T-helper 2 cell treated with Interferon-gamma antibody and Interleukin-4, amounts not matched to agents 100 ng/mL and 5 ng/mL, for 36 hours (primary cell): ENCODE data around the gene MROH8. TPM values are rescaled to one million over a fixed set of nuclear protein-coding genes. Genes with fewer than 3 reads are reported as not detected.
"Not testable (repeated sequence)": the region's sequence is repeated elsewhere in the genome, so short reads cannot be mapped to it uniquely, and the experiment has no call there.

ENCODE experiments used
- intact Hi-C: fragments of 100-400 bp; cut with micrococcal nuclease; formaldehyde crosslinking; loops from one replicate; pipeline ENCODE4 v1.15.1; 2023
- total RNA-seq: library from RNA; stranded (reverse); gene quantifications from 2 replicates; pipeline ENCODE4 v1.2.3, GENCODE V29; 2022

MROH8 gene
- total RNA-seq, 1 donor from 2014 or later = 1.6 TPM

DNA sequence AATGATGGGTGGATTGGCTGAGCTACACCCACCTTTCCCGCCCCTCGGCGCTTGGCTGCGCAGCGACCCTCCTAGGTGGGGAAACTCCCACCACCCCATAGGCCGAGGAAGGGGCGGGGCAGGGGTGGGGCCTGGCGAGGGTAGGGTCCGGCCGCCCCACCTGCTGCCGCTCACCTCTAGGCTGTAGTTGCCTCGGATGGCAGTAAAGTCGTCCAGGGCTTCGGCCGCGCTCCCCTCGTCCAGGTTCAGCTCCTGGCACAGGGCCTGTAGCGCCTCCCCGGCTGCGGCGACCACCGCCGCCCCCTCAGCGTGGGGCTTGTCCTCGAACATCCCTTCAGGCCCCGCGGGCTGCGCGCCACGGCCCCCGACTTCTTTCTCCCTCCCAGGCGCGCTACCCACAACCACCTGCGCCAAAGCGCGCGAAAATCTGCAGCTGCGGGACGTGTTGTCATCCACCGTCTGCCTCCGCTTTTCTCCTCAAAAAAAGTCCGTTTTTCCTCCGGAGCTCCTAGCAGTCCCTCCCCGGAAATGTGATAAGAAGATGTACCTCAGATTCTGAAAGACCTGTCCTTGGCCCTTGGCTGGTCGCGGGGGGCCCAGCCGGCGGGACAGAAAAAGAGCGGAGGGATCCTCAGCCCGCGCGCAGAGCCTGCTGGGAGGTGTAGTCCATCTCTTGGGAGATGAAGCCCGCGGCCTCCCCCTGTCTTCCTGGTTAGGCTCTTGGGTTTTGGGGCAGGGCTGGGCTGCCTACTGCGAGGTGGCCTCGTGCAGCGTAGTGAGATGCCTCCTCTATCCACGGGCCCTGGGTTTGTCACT, 83.5 kb downstream of the MROH8 start, which contains the start of gene RBL1:
TSS of gene RBL1 (minus strand) at position 399 of the 816 bp plus-strand sequence. CDS start at position 330, 69 bp downstream.
- intact Hi-C loops = loop anchor here (1.0 to 10.0 kb wide), 5 partner anchors 53 to 634 kb away; partner anchors contain the start of genes MROH8 and RPN2

DNA sequence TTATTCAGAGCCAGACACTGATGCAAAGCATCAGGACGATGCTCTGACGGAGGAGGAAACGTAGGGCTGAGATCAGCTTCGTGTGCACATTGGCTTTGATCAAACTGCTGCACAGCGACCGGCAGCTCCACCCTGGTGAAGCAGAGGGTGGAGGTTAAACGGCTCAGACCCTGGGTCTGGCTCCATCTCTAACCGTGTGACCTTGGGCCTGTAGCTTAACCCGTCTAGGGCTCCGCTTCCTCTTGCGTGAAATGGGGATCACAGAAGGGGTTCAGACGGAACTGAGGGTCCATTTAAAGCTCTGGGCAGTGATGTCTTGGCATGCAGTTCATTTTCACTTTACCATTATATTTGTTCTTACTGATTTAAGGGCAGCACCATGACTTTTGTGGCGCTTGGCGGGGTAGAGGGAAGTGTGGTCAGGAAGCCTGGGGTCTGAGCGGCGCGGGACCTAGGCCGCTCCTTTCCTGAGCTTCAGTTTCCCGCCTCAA, 84.2 kb downstream of the MROH8 start:
- intact Hi-C loops = loop anchor here (1.0 to 10.0 kb wide), 5 partner anchors 52 to 633 kb away; partner anchors contain the start of genes MROH8 and RPN2

DNA sequence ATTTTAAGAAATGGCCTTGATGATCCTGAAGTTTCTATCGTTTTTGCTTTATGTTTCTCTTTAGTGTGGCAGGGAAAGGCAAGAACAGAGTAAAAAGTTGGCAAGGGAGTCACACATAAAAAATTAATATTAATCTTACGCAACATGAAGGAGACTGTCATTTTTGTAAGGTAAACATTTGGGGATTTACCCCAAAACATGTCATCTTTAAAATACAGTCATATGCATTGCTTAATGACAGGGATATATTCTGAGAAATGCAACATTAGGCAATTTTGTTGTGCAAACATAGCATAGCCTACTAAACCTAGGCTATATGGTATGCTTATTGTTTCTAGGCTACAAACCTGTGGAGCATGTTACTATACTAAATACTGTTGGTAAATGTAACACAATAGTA, 88.9 kb downstream of the MROH8 start:
- intact Hi-C loops = loop anchor here (10.0 kb wide), 1 partner anchor 146 kb away; no protein-coding TSS in a partner anchor

DNA sequence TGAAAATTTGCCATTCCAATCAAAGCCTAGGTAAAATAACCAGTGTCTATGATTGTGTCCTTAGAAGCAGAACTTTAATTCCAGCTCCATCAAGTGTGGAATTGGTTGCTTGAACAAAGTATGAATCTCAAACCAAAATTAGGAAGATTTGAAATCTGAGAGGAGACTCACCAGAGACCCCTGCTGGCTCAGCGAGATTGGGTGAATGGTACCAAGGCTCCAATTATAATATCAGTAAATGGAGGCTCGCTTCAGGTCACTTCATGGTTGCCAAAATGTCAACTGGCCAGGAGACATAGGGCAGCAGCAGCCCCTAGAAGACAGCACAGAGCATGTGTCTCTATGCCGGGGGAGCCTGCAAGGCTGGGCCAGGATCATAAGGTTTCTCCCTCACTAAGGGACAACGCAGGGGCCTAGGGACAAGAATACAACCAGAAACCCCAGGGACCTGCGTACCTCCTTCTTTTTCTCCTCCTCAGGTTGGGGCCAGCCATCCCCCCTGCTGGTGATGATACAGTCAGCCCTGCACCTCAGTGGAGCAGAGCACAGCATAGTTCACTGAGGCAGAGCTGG, 97.5 kb downstream of the MROH8 start:
- intact Hi-C loops = loop anchor here (2.0 kb wide), 1 partner anchor 73 kb away; no protein-coding TSS in a partner anchor

DNA sequence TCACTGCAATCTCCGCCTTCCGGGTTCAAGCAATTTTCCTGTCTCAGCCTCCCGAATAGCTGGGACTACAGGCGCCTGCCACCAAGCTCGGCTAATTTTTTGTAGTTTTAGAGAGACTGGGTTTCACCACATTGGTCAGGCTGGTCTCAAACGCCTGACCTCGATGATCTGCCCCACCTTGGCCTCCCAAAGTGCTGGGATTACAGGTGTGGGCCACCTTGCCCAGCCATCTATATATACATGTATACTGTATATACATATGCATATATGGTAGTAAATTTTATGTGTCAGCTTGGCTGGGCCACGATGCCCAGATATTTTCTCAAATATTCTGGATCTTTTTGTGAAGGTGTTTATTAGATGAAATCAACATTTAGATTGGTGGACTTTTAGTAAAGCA, 102.3 kb downstream of the MROH8 start:
- intact Hi-C loops = no loop called here

DNA sequence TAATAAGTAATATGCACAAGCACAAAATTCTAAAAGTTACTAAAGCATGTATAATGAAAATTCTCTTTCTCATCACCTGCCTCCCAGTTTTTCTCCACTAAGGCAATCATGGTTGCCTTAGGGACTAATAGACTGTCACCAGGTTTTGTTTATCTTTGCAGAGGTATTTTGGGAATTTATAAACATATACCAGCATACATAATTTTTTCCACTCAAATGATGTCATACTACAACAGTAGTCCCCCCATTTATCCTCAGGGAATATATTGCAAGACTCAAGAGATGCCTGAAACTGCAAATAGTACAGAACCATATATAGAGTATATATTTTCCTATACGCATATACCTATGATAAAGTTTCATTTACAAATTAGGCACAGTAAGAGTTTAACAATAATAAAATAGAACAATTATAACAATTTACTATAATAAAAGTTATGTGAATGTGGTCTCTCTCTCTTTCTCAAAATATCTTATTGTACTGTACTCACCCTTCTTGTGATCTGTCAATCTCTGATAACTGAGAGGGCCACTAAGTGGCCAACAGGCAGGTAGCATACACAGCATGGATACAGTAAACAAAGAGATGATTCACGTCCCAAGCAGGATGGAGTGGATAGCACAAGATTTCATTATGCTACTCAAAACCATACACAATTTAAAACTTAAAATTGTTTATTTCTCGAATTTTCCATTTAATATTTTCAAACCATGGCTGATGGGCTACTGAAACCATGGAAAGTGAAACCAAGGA, 103.2 kb downstream of the MROH8 start:
- intact Hi-C loops = no loop called here

DNA sequence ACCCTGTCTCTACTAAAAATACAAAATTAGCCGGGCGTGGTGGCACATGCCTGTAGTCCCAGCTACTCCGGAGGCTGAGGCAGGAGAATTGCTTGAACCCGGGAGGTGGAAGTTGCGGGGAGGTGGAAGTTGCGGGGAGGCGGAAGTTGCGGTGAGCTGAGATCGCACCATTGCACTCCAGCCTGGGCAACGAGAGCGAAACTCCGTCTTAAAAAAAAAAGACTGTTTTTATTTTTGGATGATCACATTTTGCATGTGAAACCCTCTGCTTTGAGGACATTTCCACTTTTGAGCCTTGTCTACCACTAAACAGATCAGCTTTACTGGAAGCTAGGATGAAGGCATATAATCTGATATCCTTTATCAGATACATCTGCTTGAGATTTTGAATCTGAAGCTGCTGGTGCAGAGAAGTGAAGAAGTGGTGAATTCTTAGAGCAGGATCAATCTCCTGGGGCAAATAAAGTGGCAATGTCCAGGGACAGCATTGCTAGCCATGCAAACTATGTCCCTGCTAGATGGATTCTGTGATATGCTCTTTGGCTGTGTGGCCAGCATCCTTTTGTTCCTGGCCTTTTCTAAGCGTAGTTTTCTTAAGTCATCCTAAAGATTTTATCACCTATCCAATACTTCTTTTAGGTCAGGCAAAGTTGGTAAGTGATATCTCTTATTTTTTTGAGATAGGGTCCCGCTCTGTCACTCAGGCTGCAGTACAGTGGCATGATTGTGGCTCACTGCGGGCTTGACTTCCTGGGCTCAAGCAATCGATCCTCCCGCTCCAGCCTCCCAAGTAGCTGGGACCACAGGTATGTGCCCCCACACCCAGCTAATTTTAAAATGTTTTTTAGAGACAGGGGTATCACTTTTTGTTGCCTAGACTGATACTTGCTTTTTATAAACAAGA, 106.8 kb downstream of the MROH8 start:
- intact Hi-C loops = no loop called here

DNA sequence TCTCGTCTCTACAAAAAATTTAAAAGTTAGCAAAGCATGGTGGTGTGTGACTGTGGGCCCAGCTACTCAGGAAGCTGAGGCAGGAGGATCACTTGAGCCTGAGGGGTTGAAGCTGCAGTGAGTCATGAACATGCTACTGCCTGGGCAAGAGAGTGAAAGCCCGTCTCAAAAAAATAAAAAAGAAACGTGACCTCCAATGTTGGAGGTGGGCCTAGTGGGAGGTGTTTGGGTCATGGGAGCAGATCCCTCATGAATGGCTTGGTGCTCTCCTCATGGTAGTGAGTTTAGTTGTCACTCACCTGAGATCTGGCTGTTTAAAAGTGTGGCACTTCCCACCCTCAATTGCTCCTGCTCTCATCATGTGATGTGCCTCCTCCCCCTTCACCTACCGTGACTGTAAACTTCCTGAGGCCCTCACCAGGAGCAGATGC, 107.9 kb downstream of the MROH8 start:
- intact Hi-C loops = no loop called here

DNA sequence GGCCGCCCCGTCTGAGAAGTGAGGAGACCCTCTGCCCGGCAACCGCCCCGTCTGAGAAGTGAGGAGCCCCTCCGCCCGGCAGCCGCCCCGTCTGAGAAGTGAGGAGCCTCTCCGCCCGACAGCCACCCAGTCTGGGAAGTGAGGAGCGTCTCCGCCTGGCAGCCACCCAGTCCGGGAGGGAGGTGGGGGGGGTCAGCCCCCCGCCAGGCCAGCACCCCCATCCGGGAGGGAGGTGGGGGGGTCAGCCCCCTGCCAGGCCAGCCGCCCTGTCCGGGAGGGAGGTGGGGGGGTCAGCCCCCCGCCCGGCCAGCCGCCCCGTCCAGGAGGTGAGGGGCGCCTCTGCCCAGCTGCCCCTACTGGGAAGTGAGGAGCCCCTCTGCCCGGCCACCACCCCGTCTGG, 109.8 kb downstream of the MROH8 start:
- intact Hi-C loops = not testable (repeated sequence)

DNA sequence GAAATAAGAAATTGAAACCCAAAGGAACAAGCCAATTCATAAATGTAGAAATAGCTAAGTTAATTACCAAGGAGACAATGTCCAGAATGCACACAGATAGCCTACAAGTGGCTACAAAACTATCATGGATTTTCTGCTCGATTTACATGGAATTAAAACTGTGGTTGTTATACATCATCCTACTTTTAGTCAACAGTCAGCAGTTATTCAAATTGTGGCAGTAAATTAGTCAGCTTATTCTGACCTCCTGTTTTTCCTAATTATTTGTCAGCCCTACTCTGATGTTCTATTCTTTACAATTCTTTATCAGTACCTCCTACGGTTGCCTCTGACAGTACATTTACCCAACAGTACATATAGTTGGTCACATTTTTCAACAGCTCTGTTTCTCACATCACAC, 113.2 kb downstream of the MROH8 start:
- intact Hi-C loops = no loop called here

DNA sequence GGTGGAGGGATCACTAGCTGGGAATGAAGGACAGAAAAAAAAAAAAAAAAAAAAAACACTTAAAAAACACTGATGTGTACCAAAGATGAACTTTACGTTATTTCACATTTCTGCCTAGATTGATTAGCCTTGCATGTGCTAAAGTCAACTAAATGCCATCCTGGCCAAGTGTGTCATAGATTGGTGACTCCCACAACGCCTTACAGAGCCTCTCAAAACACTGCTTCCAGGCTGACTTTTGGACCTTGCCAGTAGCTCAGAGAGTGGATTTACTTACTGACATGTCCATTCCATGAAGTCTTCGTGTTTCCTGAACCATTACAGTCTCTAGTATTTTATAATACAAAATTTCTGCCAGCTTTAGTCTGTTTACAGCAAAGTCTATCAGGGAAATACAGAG, 124.1 kb downstream of the MROH8 start:
- intact Hi-C loops = no loop called here

DNA sequence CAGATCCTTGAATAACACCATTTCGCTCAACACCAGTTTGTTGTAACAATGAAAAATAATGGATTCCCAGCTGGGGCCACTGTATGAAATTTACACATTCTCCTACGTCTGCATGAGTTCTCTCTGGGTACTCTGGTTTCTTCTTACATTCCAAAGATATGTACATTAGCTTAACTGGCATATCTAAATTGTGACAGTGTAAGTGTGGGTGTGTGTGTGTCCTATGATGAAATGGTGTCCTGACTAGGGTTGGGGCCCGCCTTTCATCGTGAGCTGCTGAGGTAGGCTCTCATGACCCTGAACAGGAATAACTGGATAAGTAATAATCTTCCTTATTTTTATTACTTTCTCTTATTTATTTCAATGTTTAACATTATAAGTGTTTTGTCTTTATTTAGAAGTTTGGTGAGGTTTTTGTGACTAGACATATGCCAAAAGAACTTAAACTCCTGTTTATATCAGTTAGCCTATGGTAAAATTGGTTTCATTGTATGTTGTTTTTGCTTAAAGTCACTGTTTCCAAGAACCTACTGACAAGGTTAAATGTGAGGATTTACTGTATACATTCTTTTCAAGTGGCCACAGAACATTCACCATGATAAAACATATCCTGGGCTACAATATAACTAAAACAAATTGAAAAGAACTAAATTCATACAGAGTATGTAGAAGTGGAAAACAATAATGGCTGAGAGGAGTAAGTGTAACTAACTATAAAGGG, 126.0 kb downstream of the MROH8 start:
- intact Hi-C loops = no loop called here

Other genes with a start within 250 kb of the MROH8 start
- gene SAMHD1, start 227.8 kb downstream of the MROH8 start, total RNA-seq = 338 and 368 TPM in 2 replicates
- gene RBL1, start 83.6 kb downstream of the MROH8 start, total RNA-seq = 52.1 and 53.7 TPM in 2 replicates
- gene RPN2, start 218 bp downstream of the MROH8 start, total RNA-seq = 235 and 241 TPM in 2 replicates
- not detected in 2 replicates for gene GHRH, start 82.3 kb upstream of the MROH8 start, total RNA-seq
- gene MANBAL, start 110.1 kb upstream of the MROH8 start, total RNA-seq = 11.0 and 11.2 TPM in 2 replicates
- gene SRC, start 166.6 kb upstream of the MROH8 start, total RNA-seq = 1.7 and 2.9 TPM in 2 replicates